Skeletal muscle tissue (tissue), 5 donors: ENCODE data around the gene TMEM129. TPM values are rescaled to one million over a fixed set of nuclear protein-coding genes. Genes with fewer than 3 reads are reported as not detected.
"Not testable (repeated sequence)": the region's sequence is repeated elsewhere in the genome, so short reads cannot be mapped to it uniquely, and the experiment has no call there.

Experiments
- H3K27ac ChIP-seq: one replicate; pipeline ENCODE4 v1.7.0; 2013; ENCODE audit warnings: mild to moderate bottlenecking, low read depth, low read length, inconsistent platforms
- H3K27me3 ChIP-seq, 3 donors: one replicate each; pipeline ENCODE4 v1.7.0; 2013; ENCODE audit warnings: low read length in 3 of 3; ENCODE audit not compliant: control insufficient read depth in 3 of 3, insufficient read depth in 3 of 3
- H3K36me3 ChIP-seq, 3 donors: one replicate each; pipeline ENCODE4 v1.7.0; 2013; ENCODE audit warnings: low read length in 3 of 3; ENCODE audit not compliant: control insufficient read depth in 3 of 3, insufficient read depth in 3 of 3
- H3K4me1 ChIP-seq, 3 donors: one replicate each; pipeline ENCODE4 v1.7.0; 2013; ENCODE audit warnings: low read length in 3 of 3, mild to moderate bottlenecking in 3 of 3; ENCODE audit not compliant: control insufficient read depth in 3 of 3, insufficient read depth in 3 of 3
- H3K4me3 ChIP-seq, 3 donors: one replicate each; pipeline ENCODE4 v1.7.0; 2013; ENCODE audit warnings: low read length in 3 of 3
- H3K9ac ChIP-seq, 3 donors: one replicate each; pipeline ENCODE4 v1.7.0; 2013; ENCODE audit warnings: low read length in 3 of 3, mild to moderate bottlenecking in 3 of 3, moderate library complexity in 2 of 3, low read depth in 1 of 3
- H3K9me3 ChIP-seq, 3 donors: one replicate each; pipeline ENCODE4 v1.7.0; 2013; ENCODE audit warnings: low read length in 3 of 3; ENCODE audit not compliant: control insufficient read depth in 3 of 3
- small RNA-seq: library from RNA; depleted of rRNA; stranded (forward); fragments of <200 nt; gene quantifications from one replicate; pipeline ENCODE3, GENCODE V24; 2014
- total RNA-seq: library from RNA; depleted of rRNA; stranded (reverse); fragments of >200 nt; gene quantifications from one replicate; pipeline ENCODE4 v1.2.3, GENCODE V29; 2014
- donor health status: Osteomylitis.

TMEM129 gene
- total RNA-seq, 1 donor from 2014 or later = 7.3 TPM

GRCh38 chr4:1673671-1674070 is 47.5 kb downstream of the TMEM129 start:
- Histone ChIP-seq H3K4me1 (peaks cover 0 to 2% (median 0%) of the 10 kb centered on the region in 3 donors), H3K9me3 (no peaks in the 10 kb centered on the region), H3K36me3 (no peaks in the 10 kb centered on the region), H3K27ac (no peak overlapping the region), H3K9ac (no peak overlapping the region), H3K27me3 (no peaks in the 10 kb centered on the region), H3K4me3 (no peak overlapping the region)

- H3K4me3 ChIP-seq, H3K27me3 ChIP-seq, H3K9ac ChIP-seq, H3K27ac ChIP-seq, H3K4me1 ChIP-seq, H3K9me3 ChIP-seq, H3K36me3 ChIP-seq: not testable (repeated sequence)
Measured at GRCh38 chr4:1671011-1671410, 50.1 kb downstream of the TMEM129 start.

DNA sequence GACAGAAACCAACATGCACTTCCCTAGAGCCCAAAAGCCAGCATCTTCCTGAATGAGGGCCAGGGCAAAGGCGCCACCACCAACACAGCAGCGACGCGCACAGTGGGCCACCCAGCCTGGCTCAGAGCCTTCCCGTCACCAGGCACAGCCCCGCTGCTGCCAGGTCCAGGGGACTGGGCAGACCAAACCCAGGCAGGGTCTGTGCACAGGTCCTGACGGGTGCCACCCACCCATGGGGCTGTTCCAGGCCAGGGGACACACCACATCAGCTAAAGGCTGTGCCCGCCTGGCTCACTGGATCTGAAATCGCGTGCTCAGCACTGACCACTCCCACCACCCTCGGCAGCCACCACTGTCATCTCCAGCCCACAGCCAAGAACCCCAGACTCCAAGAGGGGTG is 50.8 kb downstream of the TMEM129 start:
- Histone ChIP-seq H3K36me3 (no peaks in the 10 kb centered on the region), H3K9ac (no peak overlapping the region), H3K27ac (no peak overlapping the region), H3K4me1 (peaks cover 0 to 5% (median 3%) of the 10 kb centered on the region in 3 donors), H3K27me3 (no peaks in the 10 kb centered on the region), H3K4me3 (no peak overlapping the region), H3K9me3 (no peaks in the 10 kb centered on the region)

DNA sequence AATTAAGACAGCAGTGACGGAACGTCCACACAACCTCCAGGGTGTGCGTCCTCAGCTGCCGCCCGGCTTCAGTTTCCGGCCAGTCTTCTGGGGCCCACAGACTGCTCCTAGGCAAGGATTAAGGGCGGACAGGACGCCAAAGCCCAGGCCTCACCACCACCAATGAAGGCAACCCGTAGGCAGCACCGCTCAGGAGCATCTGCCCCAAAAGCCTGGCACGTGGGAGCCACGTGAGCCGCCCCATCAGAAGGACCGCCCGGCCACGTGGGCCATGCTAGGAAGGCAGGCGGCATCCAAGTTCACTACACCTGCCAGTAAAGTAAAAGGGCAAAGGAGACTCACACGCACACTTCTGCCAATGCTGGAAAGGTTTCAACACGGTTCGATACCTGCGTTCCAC is 51.3 kb downstream of the TMEM129 start:
- no peaks in the 10 kb centered on the region for H3K9me3 ChIP-seq
- peaks cover 0 to 5% (median 3%) of the 10 kb centered on the region in 3 donors for H3K4me1 ChIP-seq
- no peak overlapping the region for H3K9ac ChIP-seq
- no peaks in the 10 kb centered on the region for H3K36me3 ChIP-seq
- H3K27ac ChIP-seq = no peak overlapping the region
- H3K27me3 ChIP-seq = no peaks in the 10 kb centered on the region
- H3K4me3 ChIP-seq = no peak overlapping the region

- H3K27me3 ChIP-seq = no peaks in the 10 kb centered on the region
- no peak overlapping the region for H3K9ac ChIP-seq
- no peaks in the 10 kb centered on the region for H3K9me3 ChIP-seq
- H3K36me3 ChIP-seq = no peaks in the 10 kb centered on the region
- H3K4me3 ChIP-seq = no peak overlapping the region
- peaks cover 0 to 5% (median 3%) of the 10 kb centered on the region in 3 donors for H3K4me1 ChIP-seq
- H3K27ac ChIP-seq = no peak overlapping the region
Measured at GRCh38 chr4:1669270-1669669, 51.9 kb downstream of the TMEM129 start.

GRCh38 chr4:1668488-1668840 is 52.7 kb downstream of the TMEM129 start:
- Histone ChIP-seq H3K36me3 (no peaks in the 10 kb centered on the region), H3K27me3 (no peaks in the 10 kb centered on the region), H3K9ac (no peak overlapping the region), H3K4me1 (peaks cover 0 to 4% (median 3%) of the 10 kb centered on the region in 3 donors), H3K27ac (no peak overlapping the region), H3K4me3 (no peak overlapping the region), H3K9me3 (no peaks in the 10 kb centered on the region)

DNA sequence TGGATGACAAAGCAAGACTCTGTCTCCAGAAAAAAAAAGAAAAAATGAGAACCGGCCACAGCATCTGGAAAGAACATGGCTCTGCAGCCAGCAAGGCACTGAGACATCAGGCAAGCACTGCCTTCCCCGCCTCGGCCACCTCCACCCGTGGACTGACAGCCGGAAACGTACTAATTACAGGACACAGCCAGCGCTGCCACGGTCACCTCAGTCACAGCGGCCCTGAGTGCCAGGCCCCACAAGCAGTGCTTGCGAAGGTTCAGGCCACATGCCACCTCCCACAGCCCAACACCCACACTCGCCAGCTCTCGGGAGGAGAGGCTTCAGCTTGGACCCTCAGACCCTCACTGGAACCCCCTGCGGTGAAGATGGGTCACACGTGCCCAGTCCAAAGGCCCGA is 53.9 kb downstream of the TMEM129 start:
- Histone ChIP-seq H3K36me3 (no peaks in the 10 kb centered on the region), H3K27me3 (no peaks in the 10 kb centered on the region), H3K4me3 (no peak overlapping the region), H3K9me3 (no peaks in the 10 kb centered on the region), H3K9ac (no peak overlapping the region), H3K4me1 (peaks cover 0 to 4% (median 3%) of the 10 kb centered on the region in 3 donors), H3K27ac (no peak overlapping the region)

DNA sequence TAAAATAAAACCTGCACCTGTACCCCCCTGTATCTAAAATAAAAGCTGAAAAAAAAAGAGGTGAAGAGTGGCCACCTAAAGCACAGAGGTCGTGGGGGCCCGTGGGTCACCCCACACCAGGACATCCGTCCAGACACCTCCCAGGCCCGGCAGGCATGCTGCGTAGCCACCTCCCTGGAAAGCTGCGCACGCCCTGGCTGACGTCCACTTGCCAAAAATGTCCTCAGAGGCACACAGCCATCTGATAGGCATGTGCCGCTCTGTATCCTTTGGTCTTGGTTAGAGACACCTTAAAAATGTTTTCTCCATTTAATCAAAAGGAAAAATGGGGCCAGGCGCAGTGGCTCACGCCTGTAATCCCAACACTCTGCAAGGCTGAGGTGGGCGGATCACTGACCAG is 54.7 kb downstream of the TMEM129 start:
- Histone ChIP-seq H3K9ac (no peak overlapping the region), H3K27ac (no peak overlapping the region), H3K4me3 (no peak overlapping the region), H3K36me3 (no peaks in the 10 kb centered on the region), H3K9me3 (no peaks in the 10 kb centered on the region), H3K4me1 (peaks cover 0 to 4% (median 3%) of the 10 kb centered on the region in 3 donors), H3K27me3 (no peaks in the 10 kb centered on the region)

Small RNAs within 50 kb of the gene (small RNA-seq; reads per million reads assigned to genes)
- not detected for gene RF00019

Other genes with a start within 250 kb of the TMEM129 start
- gene FAM53A, start 37.0 kb downstream of the TMEM129 start, total RNA-seq = 0.52 TPM
- 23.5 TPM for gene SLBP, start 9.0 kb downstream of the TMEM129 start, total RNA-seq
- gene TACC3, start 198 bp upstream of the TMEM129 start, total RNA-seq = 3.7 TPM
- gene FGFR3, start 72.0 kb upstream of the TMEM129 start, total RNA-seq = 0.52 TPM
- gene LETM1, start 134.8 kb upstream of the TMEM129 start, total RNA-seq = 32.4 TPM
- 41.8 TPM for gene NSD2, start 150.1 kb upstream of the TMEM129 start, total RNA-seq